GM21737 (cell line): Measurements from ENCODE around the gene UNC13A.
A peak's percentile ranks its signal among the peaks of the same experiment; 100 is the strongest.
"Not testable (repeated sequence)": the region's sequence is repeated elsewhere in the genome, so short reads cannot be mapped to it uniquely, and the experiment has no call there.

Experiments
- ATAC-seq: cut with Tn5 transposase; IDR thresholded peaks from one replicate; pipeline ENCODE4 v1.9.1; 2021; ENCODE audit warnings: mild to moderate bottlenecking, moderate library complexity; ENCODE audit not compliant: unreplicated experiment

UNC13A gene

DNA sequence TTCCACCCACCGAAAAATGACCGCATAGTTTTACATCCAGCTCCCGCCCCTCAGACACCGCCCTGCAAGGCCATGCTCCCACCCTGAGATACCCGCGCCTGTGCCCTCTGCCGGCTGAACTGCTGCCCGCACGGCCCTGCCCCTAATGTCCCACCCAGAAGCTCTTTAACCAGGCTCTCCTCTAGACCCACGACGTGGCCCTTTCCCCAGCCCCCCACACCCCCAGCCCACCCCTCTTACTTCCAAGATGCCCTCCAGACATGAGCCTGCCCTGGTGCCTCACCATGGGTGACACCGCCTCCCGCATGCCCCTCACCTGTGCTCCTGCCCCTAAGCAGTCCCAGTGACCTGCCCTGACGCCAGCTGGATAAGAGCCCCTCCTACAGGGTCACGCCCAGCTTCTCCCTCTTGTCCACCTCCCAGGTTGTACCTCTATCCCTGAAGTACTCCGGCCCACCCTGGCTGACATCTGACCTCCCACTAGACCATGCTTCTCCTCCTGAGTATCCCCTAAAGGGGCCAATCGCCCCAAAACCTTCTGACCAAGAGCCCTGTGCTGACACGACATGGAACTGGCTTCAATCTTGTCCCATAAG, 81.5 kb downstream of the UNC13A start:
- no peak for ATAC-seq

DNA sequence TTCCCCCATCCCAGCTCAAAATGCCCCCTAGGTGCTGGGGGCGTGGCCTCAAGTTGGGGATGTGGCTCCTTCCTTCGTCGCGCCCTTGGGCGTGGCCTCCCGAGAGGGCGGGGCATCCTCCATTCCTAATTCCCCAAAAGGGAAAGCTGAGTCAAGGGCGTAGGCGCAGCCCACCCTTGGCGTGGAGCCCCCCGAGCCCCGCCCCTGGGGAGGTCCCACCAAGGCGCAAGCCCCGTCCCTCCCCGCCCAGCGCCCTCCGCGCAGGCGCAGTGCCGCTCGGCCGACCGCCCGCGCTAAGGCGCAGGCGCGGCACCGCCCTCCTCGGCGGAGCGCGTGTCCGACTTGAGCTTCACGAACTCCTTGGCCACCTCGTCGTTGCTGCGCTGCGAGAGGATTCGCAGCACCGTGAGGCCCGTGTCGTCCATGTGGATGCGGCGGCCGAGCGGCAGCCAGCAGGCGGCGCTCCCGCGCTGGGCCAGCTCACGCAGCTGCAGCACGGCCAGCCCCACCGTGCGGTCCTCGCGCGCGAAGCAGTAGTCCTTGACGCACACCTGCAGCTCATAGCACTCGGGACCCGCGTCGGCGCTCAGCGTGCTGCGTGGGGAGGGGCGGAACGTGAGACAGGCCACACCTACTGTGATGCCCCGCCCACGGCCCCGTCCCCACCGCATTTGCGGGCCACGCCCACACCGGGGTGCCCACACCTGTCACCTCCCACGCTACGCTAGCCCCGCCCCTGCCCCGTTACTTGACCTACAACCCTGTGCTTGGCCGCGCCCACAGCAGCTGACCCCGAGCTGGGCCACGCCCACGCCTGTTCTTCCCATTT, 82.2 kb downstream of the UNC13A start:
- ATAC-seq: peak; percentile 76

- ATAC-seq: no peak
These were observed 83.0 kb downstream of the UNC13A start for GRCh38 chr19:17605117-17605516.

DNA sequence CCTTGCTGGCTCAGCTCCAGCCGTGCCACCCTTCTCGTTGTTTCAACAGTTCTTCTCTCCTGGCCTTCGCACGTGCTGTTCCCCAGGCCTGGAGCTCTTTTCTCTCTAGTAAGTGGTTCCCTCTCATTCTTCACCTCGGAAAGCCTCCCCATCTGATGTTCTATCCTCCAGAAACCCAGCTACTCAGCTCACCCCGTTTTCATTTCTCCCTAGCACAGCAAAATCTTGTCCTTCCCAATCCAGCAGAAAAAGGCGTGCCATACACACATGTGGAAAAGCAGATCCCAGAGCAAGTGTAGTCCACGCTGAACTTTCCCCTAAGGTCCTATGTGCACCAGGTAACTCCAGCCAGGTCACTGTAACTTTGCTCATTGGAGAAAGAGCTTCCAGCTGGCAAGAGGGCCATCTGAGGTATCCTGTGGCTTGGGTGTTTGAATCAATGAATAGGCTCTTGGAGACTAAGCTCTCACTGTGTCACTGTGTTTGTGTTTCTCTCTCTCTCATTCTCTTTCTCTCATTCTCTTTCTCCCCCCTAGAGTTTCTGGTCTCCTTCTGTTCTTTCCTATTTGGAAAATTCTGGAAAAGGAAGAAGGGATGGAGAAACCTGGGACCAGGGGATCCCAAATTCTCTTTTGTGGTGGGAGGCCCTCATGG, 83.7 kb downstream of the UNC13A start:
- ATAC-seq: no peak

DNA sequence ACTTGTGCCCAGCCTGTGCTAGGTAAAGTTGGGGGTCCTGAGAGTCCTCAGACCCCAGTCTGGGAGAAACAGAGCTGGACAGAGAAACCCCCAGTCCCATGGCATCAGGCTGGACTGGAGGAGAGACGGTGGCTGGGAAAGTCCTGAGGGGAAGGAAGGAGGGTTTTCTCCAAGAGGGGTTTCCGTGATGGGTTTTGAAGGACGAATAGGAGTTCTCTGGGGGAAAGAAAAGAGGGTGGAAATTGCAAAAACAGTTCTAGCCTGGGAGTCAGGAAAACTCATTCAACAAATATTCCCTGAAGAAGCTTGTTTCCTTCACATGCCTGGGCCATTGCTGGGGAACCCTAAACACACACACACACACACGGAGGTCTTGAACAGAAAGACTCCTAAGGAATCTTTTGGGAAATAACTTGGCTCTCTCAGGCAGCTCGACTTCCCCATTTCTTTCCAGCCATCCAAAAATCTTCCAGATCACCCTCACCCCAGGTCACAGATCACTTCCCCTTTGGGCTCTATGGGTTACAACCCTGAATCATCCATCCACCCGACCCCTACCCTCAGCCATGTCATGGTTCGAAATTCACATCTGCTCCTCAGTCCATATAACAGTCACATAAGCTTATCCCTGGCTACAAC, 85.2 kb downstream of the UNC13A start:
- no peak for ATAC-seq

GRCh38 chr19:17602217-17602616, 85.9 kb downstream of the UNC13A start:
- no peak for ATAC-seq

DNA sequence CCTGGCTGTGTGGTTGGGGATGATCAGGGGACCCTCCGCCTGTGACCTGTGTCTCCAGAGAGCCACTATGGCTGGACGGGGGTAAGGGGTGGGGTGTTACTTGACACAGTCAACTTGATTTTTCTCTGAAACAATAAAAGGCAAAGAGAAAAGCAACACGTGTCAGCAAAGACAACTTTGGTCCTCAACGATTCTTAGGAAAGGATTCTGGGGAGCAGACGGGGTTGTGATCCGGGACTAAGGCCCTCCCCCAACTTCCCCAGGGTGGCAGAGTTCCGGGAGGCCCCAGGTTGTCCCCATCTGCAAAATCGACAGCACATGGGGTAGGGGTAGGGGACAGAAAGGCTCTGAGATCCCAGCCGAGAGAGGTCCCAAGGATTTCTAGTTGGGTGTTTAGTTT, 86.5 kb downstream of the UNC13A start:
- no peak for ATAC-seq

DNA sequence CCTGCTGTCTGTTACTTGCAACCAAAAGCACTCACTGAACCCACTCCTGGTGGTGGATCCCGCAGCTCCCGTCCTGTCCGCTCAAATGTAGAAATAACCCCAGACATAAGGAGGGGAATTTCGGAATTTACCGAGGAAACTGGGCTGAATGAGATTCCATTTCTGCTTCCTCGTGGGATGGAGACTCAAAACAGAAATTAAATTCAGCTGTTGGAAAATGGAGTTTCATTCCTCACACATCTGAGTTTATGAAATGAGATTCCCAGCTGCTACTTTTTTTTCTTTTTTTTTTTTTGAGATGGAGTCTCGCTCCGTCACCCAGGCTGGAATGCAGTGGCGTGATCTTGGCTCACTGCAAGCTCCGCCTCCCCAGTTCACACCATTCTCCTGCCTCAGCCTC, 88.4 kb downstream of the UNC13A start:
- no peak for ATAC-seq

DNA sequence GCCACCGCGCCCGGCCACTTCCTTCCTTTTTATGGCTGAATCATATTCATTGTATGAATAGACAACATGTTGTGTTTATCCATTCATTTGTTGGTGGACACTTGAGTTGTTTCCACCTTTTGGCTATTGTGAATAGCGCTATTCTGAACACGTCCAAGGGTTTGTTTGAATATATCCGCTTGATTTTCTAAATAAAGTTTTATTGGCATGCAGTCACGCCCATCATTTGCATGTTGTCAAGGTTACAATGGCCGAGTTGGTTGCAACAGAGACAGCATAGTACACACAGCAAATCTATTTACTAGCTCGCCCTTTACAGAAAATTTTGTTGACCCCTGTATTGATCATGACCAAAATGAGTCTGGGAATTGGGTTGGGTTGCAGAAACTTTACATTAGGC, 89.2 kb downstream of the UNC13A start:
- no peak for ATAC-seq

DNA sequence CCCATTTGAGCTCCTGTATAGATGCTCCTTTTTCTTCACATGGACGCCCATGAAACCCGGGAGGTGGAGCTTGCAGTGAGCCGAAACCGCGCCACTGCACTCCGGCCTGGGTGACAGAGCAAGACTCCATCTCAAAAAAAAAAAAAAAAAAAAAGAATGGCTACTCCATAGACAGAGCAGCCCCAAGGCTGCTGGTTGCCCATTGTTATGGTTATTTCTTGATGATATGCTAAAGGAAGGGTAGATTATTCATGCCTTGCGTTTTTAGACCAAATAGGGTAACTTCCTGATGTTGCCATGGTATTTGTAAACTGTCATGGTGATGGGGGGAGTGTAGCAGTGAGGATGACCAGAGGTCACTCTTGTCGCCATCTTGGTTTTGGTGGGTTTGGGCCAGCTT, 90.1 kb downstream of the UNC13A start:
- ATAC-seq: not testable (repeated sequence)

- not testable (repeated sequence) for ATAC-seq
These were observed 93.9 kb downstream of the UNC13A start for GRCh38 chr19:17594296-17594695.

GRCh38 chr19:17590866-17591265, 97.3 kb downstream of the UNC13A start:
- ATAC-seq: no peak

- not testable (repeated sequence) for ATAC-seq
These were observed 102.8 kb downstream of the UNC13A start for GRCh38 chr19:17585395-17585794.

- no peak for ATAC-seq
These were observed 104.0 kb downstream of the UNC13A start for GRCh38 chr19:17584132-17584531.

DNA sequence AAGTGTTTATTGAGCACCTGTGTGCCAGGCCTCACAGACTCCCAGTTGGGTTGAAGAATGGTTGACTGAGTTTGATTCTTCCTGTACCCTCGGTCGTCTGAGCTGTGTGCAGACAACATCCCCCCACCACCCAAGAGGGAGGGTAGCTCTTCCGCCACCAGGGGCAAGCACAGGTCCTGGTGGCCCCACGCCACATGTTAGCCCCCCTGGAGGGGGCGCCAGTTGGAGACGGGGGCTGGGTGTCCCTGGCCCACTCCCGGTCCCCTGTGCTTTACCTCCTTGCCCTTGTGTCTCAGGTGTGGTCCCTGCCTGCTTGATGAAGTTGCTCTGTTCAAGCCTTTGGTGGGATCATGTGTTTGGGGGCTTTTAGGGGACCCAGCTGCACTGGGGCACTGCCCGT, 105.5 kb downstream of the UNC13A start:
- no peak for ATAC-seq

- ATAC-seq: no peak
These were observed 106.8 kb downstream of the UNC13A start for GRCh38 chr19:17581211-17581874.

GRCh38 chr19:17580470-17581144, 107.5 kb downstream of the UNC13A start:
- ATAC-seq: no peak

- ATAC-seq: no peak
These were observed 108.4 kb downstream of the UNC13A start for GRCh38 chr19:17579661-17580244.

DNA sequence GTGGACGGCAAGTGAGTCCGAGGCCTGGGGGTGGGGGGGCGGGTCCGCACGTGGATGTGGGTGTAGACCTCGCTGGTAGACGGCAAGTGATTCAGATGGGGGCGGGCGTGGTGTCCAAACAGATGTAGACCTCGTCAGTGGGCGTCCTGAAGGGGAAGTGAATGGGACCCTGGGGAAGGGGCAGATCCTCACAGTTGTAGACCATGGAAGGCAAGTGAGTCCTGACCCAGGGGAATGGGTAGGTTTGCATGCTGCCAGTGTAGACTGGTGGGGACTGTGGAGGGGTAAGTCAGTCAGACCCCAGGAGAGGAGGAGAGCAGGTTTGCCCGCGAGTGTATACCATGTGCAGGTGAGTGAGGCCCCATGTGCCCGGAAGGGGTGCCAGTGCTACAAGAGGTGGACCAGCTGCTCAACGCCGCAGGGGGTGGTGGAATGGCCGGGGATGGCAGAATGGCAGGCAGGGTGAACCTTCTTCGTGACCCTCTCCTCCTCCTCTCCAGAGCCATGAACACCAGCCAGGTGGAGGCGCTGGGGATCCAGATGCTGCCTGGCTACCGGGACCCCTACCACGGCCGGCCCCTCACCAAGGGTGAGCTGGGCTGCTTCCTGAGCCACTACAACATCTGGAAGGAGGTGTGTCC, 110.6 kb downstream of the UNC13A start:
- no peak for ATAC-seq
